Heart left ventricle (tissue), 13 donors: ENCODE measurements around the gene THADA.

Experiments
- POLR2A ChIP-seq, 2 donors: fragments of 450-650 bp; IDR thresholded peaks; one replicate each; pipeline ENCODE4 v1.6.1; 2017; ENCODE audit warnings: antibody characterized with exemption in 2 of 2, mild to moderate bottlenecking in 2 of 2, moderate library complexity in 2 of 2
- TF ChIP-seq, protein P1 (sequence below), 12 donors: fragments of 200-600 bp; sonication (generic) in 4 of 12; IDR thresholded peaks; one replicate each; pipeline versions ENCODE4 v1.5.0 to v1.8.0; 2018 to 2022; ENCODE audit warnings: antibody characterized with exemption in 12 of 12, mild to moderate bottlenecking in 5 of 12
- donor health status: ischemic (EF 13 %, LVEDD 7.1; RV severe dilation, severe dysfunction).
- donor health status: DM: no; HTN: yes; CAD: no.
- donor health status: DM: no; HTN: no; CAD: no.
- donor health status: ischemic (EF 25% LVEDD 6.9; RV normal size, moderate dysfunction).
- donor health status: ischemic (EF 25% LVEDD 5.7; RV mildly dilated, moderate dysfunction).
- donor health status: ischemic (EF 35%, LVEDD 5.7; RV mildly dilated, moderate dysfunction).
- donor health status: nonischemic (EF 11% LVEDD 7.7; RV severe dilation, severe dysfunction).
- donor health status: DM: yes; HTN: yes; CAD: no.
- donor health status: PGD.
- donor health status: ischemic (EF 29% LVEDD 5.4; RV normal size, mild dysfunction).
- donor health status: nonischemic (EF 23%, LVEDD 6.1; RV moderate dilation, normal function).

GRCh38 chr2:43302182-43302960 is 293.5 kb downstream of the THADA start:
- TF ChIP-seq, protein P1, sequence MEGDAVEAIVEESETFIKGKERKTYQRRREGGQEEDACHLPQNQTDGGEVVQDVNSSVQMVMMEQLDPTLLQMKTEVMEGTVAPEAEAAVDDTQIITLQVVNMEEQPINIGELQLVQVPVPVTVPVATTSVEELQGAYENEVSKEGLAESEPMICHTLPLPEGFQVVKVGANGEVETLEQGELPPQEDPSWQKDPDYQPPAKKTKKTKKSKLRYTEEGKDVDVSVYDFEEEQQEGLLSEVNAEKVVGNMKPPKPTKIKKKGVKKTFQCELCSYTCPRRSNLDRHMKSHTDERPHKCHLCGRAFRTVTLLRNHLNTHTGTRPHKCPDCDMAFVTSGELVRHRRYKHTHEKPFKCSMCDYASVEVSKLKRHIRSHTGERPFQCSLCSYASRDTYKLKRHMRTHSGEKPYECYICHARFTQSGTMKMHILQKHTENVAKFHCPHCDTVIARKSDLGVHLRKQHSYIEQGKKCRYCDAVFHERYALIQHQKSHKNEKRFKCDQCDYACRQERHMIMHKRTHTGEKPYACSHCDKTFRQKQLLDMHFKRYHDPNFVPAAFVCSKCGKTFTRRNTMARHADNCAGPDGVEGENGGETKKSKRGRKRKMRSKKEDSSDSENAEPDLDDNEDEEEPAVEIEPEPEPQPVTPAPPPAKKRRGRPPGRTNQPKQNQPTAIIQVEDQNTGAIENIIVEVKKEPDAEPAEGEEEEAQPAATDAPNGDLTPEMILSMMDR (IDR thresholded peaks at IDR 0.05): no peak
- no peak for TF ChIP-seq POLR2A (IDR thresholded peaks at IDR 0.05)
